Forelimb muscle (tissue), 1 donor: Measurements from ENCODE around the gene MARCHF3. TPM values are rescaled to one million over a fixed set of nuclear protein-coding genes. Genes with fewer than 3 reads are reported as not detected.

Experiments
- DNase-seq: peaks from one replicate; pipeline ENCODE4 v3.0.0-alpha.2; 2013; ENCODE audit warnings: low read depth
- polyA plus RNA-seq: library from polyadenylated mRNA; unstranded; fragments of 120-200 nt; gene quantifications from one replicate; pipeline ENCODE4 v1.2.1, GENCODE V29; 2013; ENCODE audit not compliant: insufficient read length

Gene MARCHF3
- polyA plus RNA-seq, 1 donor, result 7.8 TPM

GRCh38 chr5:126983874-126984266, 46.5 kb downstream of the MARCHF3 start:
- no peak for DNase-seq

DNA sequence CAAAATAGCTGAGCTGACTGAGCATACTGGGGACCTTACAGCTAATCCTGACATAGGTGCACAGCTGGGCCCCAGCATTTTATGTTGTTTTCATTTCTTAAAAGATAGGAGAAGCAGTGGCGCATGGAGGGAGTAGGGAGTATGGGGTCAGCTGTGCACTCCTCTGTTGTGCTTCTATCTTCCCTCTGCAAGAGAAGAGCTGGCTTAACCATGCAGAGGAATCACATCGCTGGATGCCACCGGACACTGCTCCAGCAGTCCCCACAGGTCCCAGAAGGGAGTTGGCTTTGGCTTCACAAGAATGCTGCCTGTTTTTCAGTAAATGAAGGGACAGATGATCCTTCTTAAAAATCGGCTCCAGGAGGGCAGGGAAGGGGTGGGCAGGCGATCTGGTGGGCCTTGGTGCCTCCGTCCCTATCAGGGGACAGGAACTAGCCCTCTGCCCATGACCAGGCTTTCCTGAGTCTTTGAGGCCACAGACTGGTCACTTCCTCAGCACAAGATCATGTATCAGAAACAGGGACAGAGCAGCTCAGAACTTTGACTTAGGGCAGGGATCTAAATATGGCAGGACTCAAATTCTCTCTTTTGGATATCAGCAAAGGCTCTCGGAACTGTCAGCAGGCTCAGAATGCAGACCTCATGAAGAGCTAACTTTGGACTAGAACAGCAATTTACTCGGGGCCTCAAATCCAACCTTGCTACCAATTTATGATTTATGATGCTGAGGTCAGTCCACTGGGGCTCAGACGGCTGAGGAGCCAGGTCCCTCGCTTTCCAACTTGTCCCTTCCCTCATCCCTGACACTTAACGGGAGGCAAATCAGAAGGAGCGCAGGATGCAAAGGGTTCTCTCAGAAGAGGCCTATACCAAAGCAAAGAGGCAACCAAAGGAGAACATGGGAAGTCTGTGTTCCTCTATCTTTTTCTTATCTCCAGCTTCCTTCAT, 47.2 kb downstream of the MARCHF3 start:
- no peak for DNase-seq

DNA sequence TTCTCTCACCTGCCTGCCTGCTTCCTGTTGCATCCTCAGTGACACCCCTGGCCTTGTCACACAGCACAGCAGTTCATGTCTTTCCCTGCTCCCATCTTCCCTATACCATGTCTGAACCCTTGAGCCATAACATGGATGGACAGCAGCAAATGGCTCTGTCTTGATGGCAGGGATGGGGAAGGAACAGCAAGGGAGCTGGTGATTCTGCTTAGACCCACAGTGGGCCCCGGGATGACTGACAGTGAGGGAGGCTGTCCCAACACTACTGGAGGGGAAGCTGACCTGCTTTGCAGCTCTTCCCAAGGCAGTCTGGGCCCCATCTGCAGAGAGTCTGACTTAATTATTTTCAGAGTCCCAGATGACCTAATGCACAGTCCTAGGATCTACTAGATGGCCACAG, 48.2 kb downstream of the MARCHF3 start:
- DNase-seq, result no peak

DNA sequence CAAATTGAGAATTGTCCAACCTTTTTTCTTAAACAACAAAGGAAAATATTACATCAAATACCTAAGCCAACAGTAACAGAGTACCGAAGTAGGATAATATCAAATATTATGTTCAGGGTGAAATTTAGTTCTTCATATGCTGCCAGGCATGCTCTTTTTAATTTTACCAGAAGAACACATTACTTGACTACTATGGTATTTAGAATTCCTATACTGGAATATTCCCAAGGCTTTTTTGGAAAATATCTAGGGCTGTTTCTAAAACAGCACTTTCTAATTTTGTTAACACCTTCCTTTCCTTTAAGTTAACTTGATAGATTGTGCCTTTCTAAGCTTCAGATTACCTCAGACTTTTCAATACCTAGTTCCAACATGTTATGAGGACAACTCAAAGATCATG, 48.7 kb downstream of the MARCHF3 start:
- no peak for DNase-seq

DNA sequence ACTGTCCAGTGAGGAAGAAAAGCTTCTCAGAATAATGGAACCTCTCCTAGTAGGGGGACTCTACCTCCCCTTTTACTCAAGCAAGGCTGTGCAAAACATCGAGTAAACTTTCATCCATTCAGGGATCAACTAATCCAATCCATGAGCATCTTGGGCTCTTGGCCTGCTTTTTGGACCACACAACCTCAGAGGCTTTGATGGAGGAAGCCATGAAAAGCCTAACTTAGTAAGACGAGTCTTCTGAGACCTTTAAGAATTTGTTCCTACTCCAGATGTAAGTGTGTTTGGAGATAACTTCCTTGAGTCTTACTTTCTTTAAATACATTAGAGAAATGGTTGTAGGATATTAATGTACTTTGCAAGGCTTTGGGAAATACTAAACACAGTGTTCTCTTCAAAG, 49.1 kb downstream of the MARCHF3 start:
- no peak for DNase-seq

DNA sequence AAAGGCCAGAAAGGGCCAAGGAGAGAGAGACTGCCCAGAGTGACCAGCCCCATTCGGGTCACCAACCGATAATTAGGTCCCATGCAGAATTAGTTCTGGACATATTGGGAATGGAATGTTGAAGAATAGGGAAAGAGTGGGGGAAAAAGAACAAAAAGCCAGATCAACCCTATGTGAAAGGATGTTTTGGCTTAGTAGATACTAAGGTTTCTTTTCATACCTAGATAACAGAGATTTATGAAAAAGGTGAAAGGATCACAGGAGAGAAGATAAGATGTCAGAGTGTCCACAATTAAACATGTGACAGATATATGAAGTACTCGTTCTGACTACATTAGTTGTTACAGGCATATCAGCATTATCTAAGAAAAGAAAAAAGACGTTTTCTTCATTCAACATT, 52.1 kb downstream of the MARCHF3 start:
- DNase-seq, result no peak

GRCh38 chr5:126976520-126977172, 53.7 kb downstream of the MARCHF3 start:
- DNase-seq, result no peak

- DNase-seq, result no peak
Observed at GRCh38 chr5:126975796-126976195, 54.6 kb downstream of the MARCHF3 start.

DNA sequence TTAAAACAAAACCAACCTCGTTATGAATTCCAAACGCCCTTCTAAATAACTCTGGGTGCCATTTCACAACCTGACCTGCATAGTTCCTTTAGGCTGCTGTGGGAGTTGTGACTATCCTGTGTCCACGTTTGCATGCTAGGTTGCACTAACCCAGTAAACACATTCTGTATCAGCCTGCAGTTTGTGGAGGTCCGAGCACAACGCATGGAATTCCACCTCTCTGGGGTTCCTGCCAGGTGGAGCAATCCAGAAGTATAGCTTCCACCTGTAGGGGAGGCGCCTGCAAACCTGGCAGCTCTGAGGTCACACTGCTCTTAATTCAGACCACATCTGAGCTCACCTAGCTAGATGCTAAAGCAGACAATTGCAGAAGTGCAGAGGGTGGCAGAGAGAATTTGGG, 57.2 kb downstream of the MARCHF3 start:
- DNase-seq, result no peak

GRCh38 chr5:126972062-126972895, 58.1 kb downstream of the MARCHF3 start:
- no peak for DNase-seq

- DNase-seq, result no peak
Observed at GRCh38 chr5:126971455-126972031, 58.8 kb downstream of the MARCHF3 start.

- DNase-seq, result no peak
Observed at GRCh38 chr5:126970517-126971017, 59.8 kb downstream of the MARCHF3 start.

GRCh38 chr5:126969548-126969947, 60.8 kb downstream of the MARCHF3 start:
- DNase-seq, result no peak

DNA sequence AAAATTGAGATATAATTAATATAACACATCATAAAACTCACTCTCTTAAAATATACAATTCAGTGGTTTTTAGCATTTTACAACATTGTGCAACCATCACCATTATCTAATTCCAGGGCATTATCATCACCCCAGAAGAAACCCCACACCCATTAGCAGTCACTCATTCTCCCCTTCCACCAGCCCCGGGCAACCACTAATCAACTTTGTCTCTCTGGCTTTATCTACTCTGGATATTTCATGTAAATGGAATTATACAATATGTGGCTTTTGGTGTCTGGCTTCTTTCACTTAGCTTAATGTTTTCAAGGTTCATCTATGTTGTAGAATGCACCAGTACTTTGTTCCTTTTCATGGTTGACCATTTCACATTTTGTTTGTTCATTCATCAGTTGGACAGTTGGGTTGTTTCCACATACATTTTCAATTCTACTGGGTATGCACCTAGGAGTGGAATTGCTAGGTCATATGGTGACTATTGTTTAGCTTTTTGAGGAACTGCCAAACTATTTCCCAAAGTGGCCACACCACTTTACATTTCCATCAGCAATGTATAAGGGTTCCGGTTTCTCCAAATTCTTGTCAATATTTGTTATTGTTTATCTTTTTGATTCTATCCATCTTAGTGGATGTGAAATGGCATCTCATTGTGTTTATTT, 62.4 kb downstream of the MARCHF3 start:
- DNase-seq, result no peak

GRCh38 chr5:126965487-126965886, 64.9 kb downstream of the MARCHF3 start:
- no peak for DNase-seq

- DNase-seq, result no peak
Observed at GRCh38 chr5:126965061-126965475, 65.3 kb downstream of the MARCHF3 start.

GRCh38 chr5:126963822-126964375, 66.5 kb downstream of the MARCHF3 start:
- no peak for DNase-seq

GRCh38 chr5:126961702-126962101, 68.7 kb downstream of the MARCHF3 start:
- DNase-seq, result no peak

DNA sequence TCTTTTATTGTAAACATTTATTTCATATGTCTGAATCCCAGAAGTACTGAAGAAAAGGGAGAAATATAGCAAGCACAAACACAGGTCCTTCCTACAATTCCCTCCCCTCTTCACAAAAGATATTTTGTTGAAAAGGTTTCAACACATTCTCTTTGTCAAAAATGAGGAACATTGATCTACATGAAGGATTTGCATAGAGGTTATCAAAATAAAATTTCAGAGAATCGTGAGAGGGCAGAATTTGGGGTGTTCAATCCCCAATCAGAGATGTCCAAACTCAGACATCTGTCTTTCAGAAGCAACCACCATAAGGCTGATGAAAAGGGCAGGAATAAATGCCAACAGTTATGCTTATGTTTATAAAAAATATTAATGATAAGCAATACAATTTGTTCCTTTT, 69.2 kb downstream of the MARCHF3 start:
- DNase-seq, result no peak

GRCh38 chr5:126959188-126959587, 71.2 kb downstream of the MARCHF3 start:
- no peak for DNase-seq

- DNase-seq, result no peak
Observed at GRCh38 chr5:126956991-126957390, 73.4 kb downstream of the MARCHF3 start.
